Measurements from ENCODE around the gene EPO.
"Not testable (repeated sequence)": the region's sequence is repeated elsewhere in the genome, so short reads cannot be mapped to it uniquely, and the experiment has no call there.

The EPO gene

GRCh38 chr7:100683659-100684533 is 36.4 kb upstream of the EPO start:
- DNase-seq: no peak

- DNase-seq: no peak
These were observed 35.7 kb upstream of the EPO start for GRCh38 chr7:100684534-100685042.

GRCh38 chr7:100685049-100685605 is 35.1 kb upstream of the EPO start:
- no peak for DNase-seq

- DNase-seq: no peak
These were observed 34.6 kb upstream of the EPO start for GRCh38 chr7:100685631-100686145.

- no peak for DNase-seq
These were observed 34.0 kb upstream of the EPO start for GRCh38 chr7:100686201-100686821.

- no peak for DNase-seq
These were observed 33.5 kb upstream of the EPO start for GRCh38 chr7:100686822-100687211.

- DNase-seq: no peak
These were observed 33.0 kb upstream of the EPO start for GRCh38 chr7:100687261-100687660.

GRCh38 chr7:100687751-100688300 is 32.4 kb upstream of the EPO start:
- DNase-seq: no peak

GRCh38 chr7:100688326-100688860 is 31.9 kb upstream of the EPO start:
- DNase-seq: no peak

- DNase-seq: no peak
These were observed 30.8 kb upstream of the EPO start for GRCh38 chr7:100689230-100690135.

- DNase-seq: peak; percentile 72 to 82
These were observed 28.3 kb upstream of the EPO start for GRCh38 chr7:100691676-100692577.

GRCh38 chr7:100692578-100692961 is 27.7 kb upstream of the EPO start:
- no peak for DNase-seq

- no peak for DNase-seq
These were observed 26.8 kb upstream of the EPO start for GRCh38 chr7:100693312-100694097.

GRCh38 chr7:100694098-100694745 is 26.0 kb upstream of the EPO start, which contains the start of gene GIGYF1:
GIGYF1 (minus strand) TSS chr7:100694250; CDS start chr7:100688238, 6,012 bp downstream.
- peak; percentile 34 to 36 for DNase-seq

GRCh38 chr7:100696123-100696521 is 24.1 kb upstream of the EPO start:
- DNase-seq: no peak

- no peak for DNase-seq
These were observed 21.2 kb upstream of the EPO start for GRCh38 chr7:100699018-100699417.

- not testable (repeated sequence) for DNase-seq
These were observed 19.2 kb upstream of the EPO start for GRCh38 chr7:100701089-100701488.

GRCh38 chr7:100705320-100705752 is 14.9 kb upstream of the EPO start:
- DNase-seq: peak; percentile 57 to 68

Data from Kasumi-1 (cell line).